ENCODE results near the gene CHKA.

DNA sequence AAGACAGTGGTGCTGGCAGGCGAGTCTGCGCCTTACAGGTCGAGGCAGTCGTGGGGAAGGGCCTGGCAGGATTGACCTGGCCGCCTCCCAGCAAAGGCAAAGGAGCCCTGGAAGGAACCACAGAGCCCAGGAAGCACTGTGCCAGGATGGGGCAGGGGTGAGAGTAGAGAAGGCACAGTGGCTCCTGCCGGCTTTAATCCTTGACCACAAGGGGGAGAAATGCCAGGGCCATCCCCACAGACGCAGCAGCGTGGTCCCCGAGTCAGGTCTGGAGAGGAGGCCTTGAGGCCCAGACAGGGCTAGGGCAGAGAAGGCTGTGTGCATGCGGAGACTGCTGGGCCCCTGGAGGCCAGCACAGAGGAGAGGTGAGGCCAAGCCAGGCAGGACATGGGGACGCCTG, 100.6 kb downstream of the CHKA start:
- TF ChIP-seq, protein P1, sequence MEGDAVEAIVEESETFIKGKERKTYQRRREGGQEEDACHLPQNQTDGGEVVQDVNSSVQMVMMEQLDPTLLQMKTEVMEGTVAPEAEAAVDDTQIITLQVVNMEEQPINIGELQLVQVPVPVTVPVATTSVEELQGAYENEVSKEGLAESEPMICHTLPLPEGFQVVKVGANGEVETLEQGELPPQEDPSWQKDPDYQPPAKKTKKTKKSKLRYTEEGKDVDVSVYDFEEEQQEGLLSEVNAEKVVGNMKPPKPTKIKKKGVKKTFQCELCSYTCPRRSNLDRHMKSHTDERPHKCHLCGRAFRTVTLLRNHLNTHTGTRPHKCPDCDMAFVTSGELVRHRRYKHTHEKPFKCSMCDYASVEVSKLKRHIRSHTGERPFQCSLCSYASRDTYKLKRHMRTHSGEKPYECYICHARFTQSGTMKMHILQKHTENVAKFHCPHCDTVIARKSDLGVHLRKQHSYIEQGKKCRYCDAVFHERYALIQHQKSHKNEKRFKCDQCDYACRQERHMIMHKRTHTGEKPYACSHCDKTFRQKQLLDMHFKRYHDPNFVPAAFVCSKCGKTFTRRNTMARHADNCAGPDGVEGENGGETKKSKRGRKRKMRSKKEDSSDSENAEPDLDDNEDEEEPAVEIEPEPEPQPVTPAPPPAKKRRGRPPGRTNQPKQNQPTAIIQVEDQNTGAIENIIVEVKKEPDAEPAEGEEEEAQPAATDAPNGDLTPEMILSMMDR (IDR thresholded peaks at IDR 0.05) = no peak
- TF ChIP-seq POLR2AphosphoS5 (IDR thresholded peaks at IDR 0.05) = no peak

All from suprapubic skin (tissue), 3 donors.